Upper lobe of left lung (tissue), 6 donors: ENCODE measurements around the gene KLF13. TPM values are rescaled to one million over a fixed set of nuclear protein-coding genes. Genes with fewer than 3 reads are reported as not detected.

ENCODE experiments used
- ATAC-seq, 2 donors: fragments of 200-7000 bp; cut with Tn5 transposase; one replicate each; pipeline ENCODE4 v1.9.1; 2022; ENCODE audit warnings: mild to moderate bottlenecking in 2 of 2, moderate library complexity in 2 of 2; ENCODE audit not compliant: low FRiP score in 2 of 2
- DNase-seq, 2 donors: peaks; one replicate each; pipeline ENCODE4 v3.0.0-alpha.2; 2019 to 2020
- H3K27ac ChIP-seq, 4 donors: fragments of 200-600 bp; sonication (generic); one replicate each; pipeline ENCODE4 v1.5.1; 2016 to 2019
- H3K27me3 ChIP-seq, 4 donors: fragments of 200-600 bp; sonication (generic); one replicate each; pipeline ENCODE4 v1.5.1; 2017 to 2019
- H3K36me3 ChIP-seq, 4 donors: fragments of 200-600 bp; sonication (generic); one replicate each; pipeline ENCODE4 v1.5.1; 2016 to 2019
- H3K4me1 ChIP-seq, 4 donors: fragments of 200-600 bp; sonication (generic); one replicate each; pipeline ENCODE4 v1.5.1; 2018 to 2019
- H3K4me3 ChIP-seq, 4 donors: fragments of 200-600 bp; sonication (generic); one replicate each; pipeline ENCODE4 v1.5.1; 2017 to 2019; ENCODE audit warnings: mild to moderate bottlenecking in 2 of 4, moderate library complexity in 1 of 4
- H3K9me3 ChIP-seq, 4 donors: fragments of 200-600 bp; sonication (generic); one replicate each; pipeline ENCODE4 v1.5.1; 2018 to 2019
- EP300 ChIP-seq, 4 donors: sonication (generic); formaldehyde crosslinking; IDR thresholded peaks; one replicate each; pipeline ENCODE4 v1.5.1; 2017; ENCODE audit warnings: antibody characterized with exemption in 4 of 4, control low read depth in 2 of 4
- POLR2A ChIP-seq, 4 donors: fragments of 450-650 bp; IDR thresholded peaks; one replicate each; pipeline ENCODE4 v1.5.1; 2016 to 2017; ENCODE audit warnings: antibody characterized with exemption in 4 of 4, mild to moderate bottlenecking in 2 of 4
- POLR2AphosphoS5 ChIP-seq, 2 donors: sonication (generic); formaldehyde crosslinking; IDR thresholded peaks; one replicate each; pipeline ENCODE4 v1.5.1; 2017; ENCODE audit warnings: antibody characterized with exemption in 2 of 2
- WGBS, 2 donors: methylation state at CpG; one replicate each; pipeline ENCODE4 v1.1.5; 2017 to 2018; 5-methylcytosine and 5-hydroxymethylcytosine counted together
- total RNA-seq, 6 donors: library from RNA; depleted of rRNA in 4 of 6; stranded (reverse); fragments of >200 nt in 4 of 6; gene quantifications; one replicate each; pipeline versions ENCODE4 v1.1.0 to v1.2.1, GENCODE V29; 2016 to 2021
- TF ChIP-seq, protein P1 (sequence below), 6 experiments: fragments of 450-650 bp in 4 of 6; fragments of 200-600 bp in 2 of 6; sonication (generic) in 2 of 6; IDR thresholded peaks; one replicate each; pipeline ENCODE4 v1.5.1; 2016 to 2019; ENCODE audit warnings: antibody characterized with exemption in 6 of 6
- donor health status: DM: no; HTN: no; CAD: no; lungs with moderate emphysema.
- donor health status: DM: no; HTN: yes; CAD: no; lungs with severe emphysema.

Gene KLF13
- total RNA-seq, 6 donors from 2014 or later, result 103 to 231 (median 147) TPM

DNA sequence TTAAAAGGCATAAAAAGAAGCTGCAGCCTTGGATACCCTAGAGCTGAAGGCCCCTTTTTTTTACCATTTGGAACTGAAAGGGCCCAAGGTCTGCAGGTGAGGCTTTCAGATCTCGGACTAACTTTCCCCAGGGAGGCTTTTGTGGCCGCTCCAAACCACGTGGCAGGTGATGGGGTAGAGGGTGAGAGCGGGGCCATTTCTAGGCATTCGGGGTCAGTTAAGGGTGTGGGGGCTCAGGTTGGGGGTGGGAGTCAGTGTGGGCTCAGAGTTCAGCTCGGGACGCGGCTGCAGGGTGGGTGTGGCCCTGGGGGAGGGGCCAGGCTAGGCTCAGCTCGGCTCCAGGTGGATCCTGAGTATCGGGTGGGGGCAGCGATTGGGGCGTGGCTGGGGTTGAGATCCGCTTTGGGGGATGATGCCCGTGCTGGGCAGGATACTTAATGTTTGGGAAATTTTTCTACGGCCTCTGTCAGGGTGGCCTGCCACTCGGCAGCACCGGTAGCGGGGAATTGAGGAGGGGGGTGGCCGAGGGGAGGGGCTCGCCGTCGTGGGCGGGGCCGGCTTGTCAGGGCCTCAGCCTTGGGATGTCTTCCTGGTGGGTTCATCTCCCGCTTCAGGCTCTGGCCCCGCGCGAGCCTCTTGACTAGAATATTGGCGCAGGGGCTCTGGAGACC is 2.5 kb downstream of the KLF13 start:
- Histone ChIP-seq H3K27me3 (no peaks in the 10 kb centered on the region), H3K4me3 (peak overlapping the region; percentile 70 to 93 (median 74)), H3K27ac (peak overlapping the region; percentile 97 to 100 (median 98)), H3K4me1 (peaks cover 58 to 68% (median 61%) of the 10 kb centered on the region in 4 donors), H3K36me3 (no peaks in the 10 kb centered on the region), H3K9me3 (no peaks in the 10 kb centered on the region)
- 15 to 16% methylated on average over 9 to 25 of the region's 29 CpGs for WGBS, 2 donors
- DNase-seq (peak; percentile 79 to 88), ATAC-seq (no peak)
- TF ChIP-seq POLR2AphosphoS5 (IDR thresholded peaks at IDR 0.05) (no peak), EP300 (IDR thresholded peaks at IDR 0.05) (no peak)

DNA sequence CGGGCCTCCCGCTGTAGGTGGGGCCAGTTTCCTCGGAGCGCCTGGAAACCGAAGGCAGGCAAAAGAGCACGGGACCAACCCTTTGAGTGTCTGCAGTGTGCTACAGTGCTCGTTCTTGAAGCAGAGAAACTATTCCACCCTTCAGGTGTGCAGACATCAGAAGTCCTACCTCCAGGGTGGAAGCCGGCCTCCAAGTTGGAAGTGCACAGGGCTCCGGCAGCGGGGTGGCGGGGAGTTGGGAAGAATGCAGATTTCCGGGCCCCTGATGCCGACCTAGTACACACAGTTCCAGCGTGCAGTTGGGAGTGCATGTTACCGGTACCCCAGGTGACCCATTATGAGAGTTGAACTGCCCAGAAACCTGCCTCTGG is 3.0 kb downstream of the KLF13 start:
- 45% methylated on average over 8 to 13 of the region's 15 CpGs for WGBS, 2 donors
- no peaks in the 10 kb centered on the region for H3K9me3 ChIP-seq
- no peaks in the 10 kb centered on the region for H3K36me3 ChIP-seq
- peaks cover 60 to 70% (median 64%) of the 10 kb centered on the region in 4 donors for H3K4me1 ChIP-seq
- TF ChIP-seq, protein P1, sequence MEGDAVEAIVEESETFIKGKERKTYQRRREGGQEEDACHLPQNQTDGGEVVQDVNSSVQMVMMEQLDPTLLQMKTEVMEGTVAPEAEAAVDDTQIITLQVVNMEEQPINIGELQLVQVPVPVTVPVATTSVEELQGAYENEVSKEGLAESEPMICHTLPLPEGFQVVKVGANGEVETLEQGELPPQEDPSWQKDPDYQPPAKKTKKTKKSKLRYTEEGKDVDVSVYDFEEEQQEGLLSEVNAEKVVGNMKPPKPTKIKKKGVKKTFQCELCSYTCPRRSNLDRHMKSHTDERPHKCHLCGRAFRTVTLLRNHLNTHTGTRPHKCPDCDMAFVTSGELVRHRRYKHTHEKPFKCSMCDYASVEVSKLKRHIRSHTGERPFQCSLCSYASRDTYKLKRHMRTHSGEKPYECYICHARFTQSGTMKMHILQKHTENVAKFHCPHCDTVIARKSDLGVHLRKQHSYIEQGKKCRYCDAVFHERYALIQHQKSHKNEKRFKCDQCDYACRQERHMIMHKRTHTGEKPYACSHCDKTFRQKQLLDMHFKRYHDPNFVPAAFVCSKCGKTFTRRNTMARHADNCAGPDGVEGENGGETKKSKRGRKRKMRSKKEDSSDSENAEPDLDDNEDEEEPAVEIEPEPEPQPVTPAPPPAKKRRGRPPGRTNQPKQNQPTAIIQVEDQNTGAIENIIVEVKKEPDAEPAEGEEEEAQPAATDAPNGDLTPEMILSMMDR (IDR thresholded peaks at IDR 0.05), result no peak
- TF ChIP-seq POLR2AphosphoS5 (IDR thresholded peaks at IDR 0.05) (no peak), EP300 (IDR thresholded peaks at IDR 0.05) (no peak), POLR2A (IDR thresholded peaks at IDR 0.05) (no peak)
- no peaks in the 10 kb centered on the region for H3K27me3 ChIP-seq
- H3K4me3 ChIP-seq, result peak overlapping the region; percentile 70 to 93 (median 74)
- H3K27ac ChIP-seq, result peak overlapping the region; percentile 97 to 100 (median 98)
- ATAC-seq, result no peak
- DNase-seq, result peak in 1 of 2 donors; percentile 55

DNA sequence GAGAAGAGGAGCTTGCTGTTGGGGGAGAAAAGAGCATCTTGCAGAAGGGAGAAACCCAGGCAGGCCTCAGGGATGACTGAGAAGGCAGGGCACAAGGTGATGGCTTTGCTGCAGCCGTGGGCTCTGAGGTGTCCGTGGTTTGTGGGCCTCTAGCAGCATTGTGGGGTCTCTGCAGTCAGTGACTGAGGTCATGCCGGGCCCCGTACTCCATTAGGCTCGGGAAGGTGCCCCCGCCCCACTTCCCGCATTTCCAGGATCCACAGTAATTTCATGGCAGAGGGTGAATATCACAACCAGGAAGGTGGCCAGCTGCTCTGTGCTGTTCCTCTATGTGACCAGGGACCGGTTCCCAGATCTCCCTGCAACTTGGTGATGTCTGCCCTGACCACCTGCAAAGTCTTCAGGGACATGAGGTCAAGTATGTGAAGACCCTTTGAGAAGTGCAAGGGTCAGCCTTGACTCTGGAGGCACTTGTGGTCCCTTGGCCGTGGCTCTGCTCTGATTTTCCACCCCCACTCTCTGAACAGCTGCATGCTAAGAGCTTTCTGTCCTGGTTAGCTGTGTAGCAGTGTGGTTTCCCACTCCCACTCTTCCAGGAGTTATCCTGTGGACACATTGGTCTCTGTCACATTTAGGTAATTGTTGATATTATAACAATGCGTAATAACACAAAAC is 3.6 kb downstream of the KLF13 start:
- Histone ChIP-seq H3K9me3 (no peaks in the 10 kb centered on the region), H3K27me3 (no peaks in the 10 kb centered on the region), H3K4me3 (peak overlapping the region in 3 of 4 donors; percentile 70 to 93 (median 72)), H3K4me1 (peaks cover 61 to 70% (median 64%) of the 10 kb centered on the region in 4 donors), H3K36me3 (no peaks in the 10 kb centered on the region), H3K27ac (peak overlapping the region; percentile 97 to 100 (median 98))
- TF ChIP-seq, protein P1 (IDR thresholded peaks at IDR 0.05), result no peak
- ATAC-seq (no peak), DNase-seq (no peak)
- whole genome bisulfite sequencing, 2 donors, result 17 to 58% methylated on average over 2 to 9 of the region's 10 CpGs

DNA sequence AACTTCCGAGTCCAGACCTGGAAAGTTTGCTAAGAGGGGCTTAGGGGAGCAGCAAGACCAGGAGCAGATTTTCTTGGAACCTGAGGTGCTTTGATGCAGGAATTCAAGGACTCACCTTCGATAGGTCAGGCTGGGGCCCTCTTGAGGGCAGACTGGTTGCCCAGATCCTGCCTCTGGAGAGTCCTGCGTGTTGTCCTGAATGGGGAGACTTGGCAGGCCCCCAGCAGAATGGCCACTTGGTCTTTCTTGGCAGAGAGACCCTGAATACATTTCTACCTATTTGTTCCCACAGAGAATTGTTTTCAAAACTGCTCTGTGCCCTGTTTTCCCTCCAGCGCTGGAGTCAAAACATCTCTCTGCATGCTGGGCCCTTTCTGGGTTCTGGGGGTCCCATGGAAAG is 4.2 kb downstream of the KLF13 start:
- no peak for TF ChIP-seq EP300 (IDR thresholded peaks at IDR 0.05)
- TF ChIP-seq, protein P1 (IDR thresholded peaks at IDR 0.05), result no peak
- TF ChIP-seq POLR2A (IDR thresholded peaks at IDR 0.05), result peak in 1 of 4 donors; percentile 21
- TF ChIP-seq POLR2AphosphoS5 (IDR thresholded peaks at IDR 0.05), result no peak
- Histone ChIP-seq H3K4me3 (peak overlapping the region in 2 of 4 donors; percentile 70 to 72), H3K9me3 (no peaks in the 10 kb centered on the region), H3K27ac (peak overlapping the region; percentile 76 to 99 (median 98)), H3K27me3 (no peaks in the 10 kb centered on the region), H3K4me1 (peaks cover 66 to 73% (median 70%) of the 10 kb centered on the region in 4 donors), H3K36me3 (peaks cover 0 to 2% (median 0%) of the 10 kb centered on the region in 4 donors)
- DNase-seq (peak in 1 of 2 donors; percentile 73), ATAC-seq (no peak)
- WGBS, 2 donors, result 66 to 68% methylated on average over 4 of the region's 4 CpGs

DNA sequence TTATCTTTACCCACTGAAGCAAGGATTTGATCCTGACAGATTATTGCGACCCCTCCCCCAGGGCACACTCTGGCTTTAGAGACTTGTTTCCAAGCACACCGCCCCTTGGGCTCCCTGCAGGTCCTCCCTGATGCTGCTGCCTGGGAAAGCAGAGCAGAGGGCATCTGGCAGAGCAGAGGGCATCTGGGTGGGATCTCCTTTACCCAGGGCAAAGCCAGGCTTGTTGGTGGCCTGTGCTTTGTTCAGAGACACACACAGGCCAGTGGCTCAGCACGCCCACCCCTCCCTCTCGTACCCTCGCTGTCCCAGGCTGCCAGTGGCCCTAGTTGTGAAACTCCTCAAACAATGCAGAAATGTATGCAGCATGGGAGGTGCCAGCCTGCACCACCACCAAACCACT is 4.8 kb downstream of the KLF13 start:
- Histone ChIP-seq H3K4me1 (peaks cover 71 to 78% (median 75%) of the 10 kb centered on the region in 4 donors), H3K9me3 (no peaks in the 10 kb centered on the region), H3K27ac (peak overlapping the region; percentile 76 to 99 (median 98)), H3K36me3 (peaks cover 0 to 3% (median 0%) of the 10 kb centered on the region in 4 donors), H3K4me3 (peak overlapping the region in 2 of 4 donors; percentile 21 to 72), H3K27me3 (no peaks in the 10 kb centered on the region)
- ATAC-seq (no peak), DNase-seq (no peak)
- TF ChIP-seq EP300 (IDR thresholded peaks at IDR 0.05) (no peak), POLR2A (IDR thresholded peaks at IDR 0.05) (no peak), POLR2AphosphoS5 (IDR thresholded peaks at IDR 0.05) (no peak)
- TF ChIP-seq, protein P1 (IDR thresholded peaks at IDR 0.05), result no peak
- 69 to 78% methylated on average over 5 of the region's 5 CpGs for WGBS, 2 donors
